ENCODE measurements around the gene SPANXA2. TPM values are rescaled to one million over a fixed set of nuclear protein-coding genes. Genes with fewer than 3 reads are reported as not detected.
"Not testable (repeated sequence)": the region's sequence is repeated elsewhere in the genome, so short reads cannot be mapped to it uniquely, and the experiment has no call there.

Gene SPANXA2
- total RNA-seq (2021; ENCODE audit: unreplicated experiment) (not detected), Bru-seq, nascent RNA (not detected), BruChase-seq, experiment 1, labeled RNA remaining after a 2-hour chase (not detected), BruChase-seq, experiment 2, labeled RNA remaining after a 6-hour chase (not detected)
- polyA plus RNA-seq (2012; ENCODE audit: insufficient read length): not detected
- long read RNA-seq: 0 reads

GRCh38 chrX:141589408-141589807, at the start of gene SPANXA2:
Gene SPANXA2, plus strand, starts transcription at chrX:141589708. Its CDS starts 60 bp downstream, at chrX:141589768.
- H3K4me1 ChIP-seq (ENCODE audit: control insufficient read depth, insufficient read depth, low read length); H3K27me3 ChIP-seq (ENCODE audit: control insufficient read depth, insufficient read depth, low read length); H3K36me3 ChIP-seq (ENCODE audit: control insufficient read depth, insufficient read depth, low read length); BruUV-seq (replicated peaks); in situ Hi-C loops (cut with HindIII; ENCODE audit: low pct_unique_long_range_greater_than_20kb, low sequenced_read_pairs); intact Hi-C loops (cut with micrococcal nuclease; ENCODE audit: unreplicated experiment); ATAC-seq; H3K9me3 ChIP-seq (ENCODE audit: control insufficient read depth, insufficient read depth, low read depth, low read length); CTCF ChIA-PET; POLR2A ChIA-PET; H3K27ac ChIP-seq (ENCODE audit: low read length); H3K4me3 ChIP-seq (ENCODE audit: low read depth in 2 of 2, low read length in 2 of 2); DNase-seq (ENCODE audit: low read depth, low spot score): not testable (repeated sequence)

GRCh38 chrX:141542551-141542950, 47.0 kb upstream of the SPANXA2 start:
- H3K36me3 ChIP-seq (ENCODE audit: control insufficient read depth, insufficient read depth, low read length); H3K4me1 ChIP-seq (ENCODE audit: control insufficient read depth, insufficient read depth, low read length); DNase-seq (ENCODE audit: low read depth, low spot score); BruUV-seq (replicated peaks); H3K9me3 ChIP-seq (ENCODE audit: control insufficient read depth, insufficient read depth, low read depth, low read length); H3K4me3 ChIP-seq (ENCODE audit: low read depth in 2 of 2, low read length in 2 of 2); in situ Hi-C loops (cut with HindIII; ENCODE audit: low pct_unique_long_range_greater_than_20kb, low sequenced_read_pairs); H3K27ac ChIP-seq (ENCODE audit: low read length); intact Hi-C loops (cut with micrococcal nuclease; ENCODE audit: unreplicated experiment); ATAC-seq; POLR2A ChIA-PET; H3K27me3 ChIP-seq (ENCODE audit: control insufficient read depth, insufficient read depth, low read length); CTCF ChIA-PET: not testable (repeated sequence)

- POLR2A ChIA-PET; BruUV-seq (replicated peaks); H3K9me3 ChIP-seq (ENCODE audit: control insufficient read depth, insufficient read depth, low read depth, low read length); CTCF ChIA-PET; intact Hi-C loops (cut with micrococcal nuclease; ENCODE audit: unreplicated experiment); H3K4me1 ChIP-seq (ENCODE audit: control insufficient read depth, insufficient read depth, low read length); H3K27me3 ChIP-seq (ENCODE audit: control insufficient read depth, insufficient read depth, low read length); DNase-seq (ENCODE audit: low read depth, low spot score); H3K4me3 ChIP-seq (ENCODE audit: low read depth in 2 of 2, low read length in 2 of 2); H3K36me3 ChIP-seq (ENCODE audit: control insufficient read depth, insufficient read depth, low read length); in situ Hi-C loops (cut with HindIII; ENCODE audit: low pct_unique_long_range_greater_than_20kb, low sequenced_read_pairs); ATAC-seq; H3K27ac ChIP-seq (ENCODE audit: low read length): not testable (repeated sequence)
Observed at GRCh38 chrX:141584638-141585037, 4.9 kb upstream of the SPANXA2 start, which contains the start of gene SPANXA1. Gene SPANXA1, minus strand, starts transcription at chrX:141584738. Its CDS starts 60 bp downstream, at chrX:141584678.

- Histone ChIP-seq H3K9me3 (ENCODE audit: control insufficient read depth, insufficient read depth, low read depth, low read length) (no peaks in the 10 kb centered on the region), H3K27me3 (ENCODE audit: control insufficient read depth, insufficient read depth, low read length) (no peaks in the 10 kb centered on the region), H3K4me3 (ENCODE audit: low read depth in 2 of 2, low read length in 2 of 2) (no peak overlapping the region), H3K36me3 (ENCODE audit: control insufficient read depth, insufficient read depth, low read length) (no peaks in the 10 kb centered on the region), H3K27ac (ENCODE audit: low read length) (no peak overlapping the region), H3K4me1 (ENCODE audit: control insufficient read depth, insufficient read depth, low read length) (no peaks in the 10 kb centered on the region)
- BruUV-seq (replicated peaks): no TSS peak
- intact Hi-C loops (cut with micrococcal nuclease; ENCODE audit: unreplicated experiment) (no loop called here), in situ Hi-C loops (cut with HindIII; ENCODE audit: low pct_unique_long_range_greater_than_20kb, low sequenced_read_pairs) (no loop called here)
- DNase-seq (ENCODE audit: low read depth, low spot score): no peak
- ATAC-seq: no peak
- POLR2A ChIA-PET: no interaction called here
- CTCF ChIA-PET: no interaction called here
- TF ChIP-seq TCF7L2 (IDR thresholded peaks at IDR 0.05; ENCODE audit: low read depth, low read length) (no peak), REST (IDR thresholded peaks at IDR 0.05; ENCODE audit: insufficient read depth in 1 of 2, low read depth in 2 of 2, low read length in 1 of 2) (no peak), CTCF (IDR thresholded peaks at IDR 0.05) (no peak), POLR2AphosphoS5 (IDR thresholded peaks at IDR 0.05; ENCODE audit: low read depth, low read length) (no peak), SIN3A (IDR thresholded peaks at IDR 0.05; ENCODE audit: borderline replicate concordance, insufficient read depth, low read depth, low read length) (no peak)
Observed at GRCh38 chrX:141609111-141609510, 19.6 kb downstream of the SPANXA2 start.
